HCT116 (cell line): ENCODE results near the gene CENPL. TPM values are rescaled to one million over a fixed set of nuclear protein-coding genes. Genes with fewer than 3 reads are reported as not detected.

Experiments
- ATAC-seq: fragments of 200-7000 bp; cut with Tn5 transposase; 2 replicates; pipeline ENCODE4 v1.9.1; 2020; ENCODE audit warnings: mild to moderate bottlenecking, moderate library complexity
- BruUV-seq: library from RNA; stranded (reverse); fragments of 400-500 nt; replicated peaks from 2 replicates; lab custom pipeline; 2021; lab: Mats Ljungman, UMichigan
- CTCF ChIA-PET: fragments of 300-600 bp; sonication (Branson Sonifier 250); formaldehyde crosslinking; loops from one replicate; lab custom pipeline; 2021; ENCODE audit warnings: antibody characterized with exemption; lab: Charles Lee
- POLR2A ChIA-PET: fragments of 300-600, 350-600 bp; sonication (Branson Sonifier 250); formaldehyde crosslinking; loops from one replicate; lab custom pipeline; 2021; ENCODE audit warnings: antibody characterized with exemption; lab: Charles Lee
- RAD21 ChIA-PET, 2 experiments: fragments of 300-600 bp; sonication (Branson Sonifier 250); formaldehyde crosslinking; loops; one replicate each; lab custom pipeline; 2023; ENCODE audit warnings: low total read pairs in 2 of 2; ENCODE audit not compliant: uncharacterized antibody in 2 of 2, unreplicated experiment in 2 of 2, low non-redundant PET in 1 of 2; lab: Charles Lee
- DNase-seq: peaks from one replicate; pipeline ENCODE4 v3.0.0-alpha.2; 2010; ENCODE audit warnings: low read depth, low spot score
- H2AFZ ChIP-seq: fragments of 200-600 bp; shearing (Covaris generic), sonication (generic); 2 replicates; pipeline ENCODE4 v1.6.1; 2017; ENCODE audit warnings: low read depth, mixed run types, mixed read lengths, antibody characterized with exemption, low read length; ENCODE audit not compliant: poor library complexity, severe bottlenecking
- H3K27ac ChIP-seq: 2 replicates; pipeline ENCODE4 v1.5.1; 2012; ENCODE audit warnings: low read depth, low read length
- H3K27me3 ChIP-seq: fragments of 200-600 bp; sonication (generic); 2 replicates; pipeline ENCODE4 v1.6.1; 2016; ENCODE audit warnings: mixed run types, low read length, mixed read lengths; ENCODE audit not compliant: insufficient read depth
- H3K36me3 ChIP-seq, 2 experiments: fragments of 200-500 bp in 1 of 2; fragments of 200-600 bp in 1 of 2; sonication (Bioruptor generic) in 1 of 2; sonication (generic) in 1 of 2; 2 replicates each; pipeline versions ENCODE4 v1.5.1 to v1.6.1; 2014 to 2016; ENCODE audit warnings: low read length in 2 of 2, inconsistent platforms in 1 of 2, mixed read lengths in 1 of 2, mixed run types in 1 of 2; ENCODE audit not compliant: insufficient read depth in 2 of 2, control insufficient read depth in 1 of 2
- H3K4me1 ChIP-seq, 2 experiments: fragments of 200-600 bp in 1 of 2; sonication (generic) in 1 of 2; 2 replicates each; pipeline versions ENCODE4 v1.5.1 to v1.6.1; 2012 to 2017; ENCODE audit warnings: low read length in 2 of 2, inconsistent platforms in 1 of 2, mild to moderate bottlenecking in 1 of 2, mixed read lengths in 1 of 2, mixed run types in 1 of 2, moderate library complexity in 1 of 2; ENCODE audit not compliant: insufficient read depth in 2 of 2, control insufficient read depth in 1 of 2
- H3K4me2 ChIP-seq: fragments of 200-600 bp; sonication (generic); 2 replicates; pipeline ENCODE4 v1.6.1; 2017; ENCODE audit warnings: mixed run types, low read length, mixed read lengths
- H3K4me3 ChIP-seq, 2 experiments: fragments of 200-600 bp in 1 of 2; sonication (generic) in 1 of 2; replicated peaks in 1 of 2; 2 replicates each; pipeline ENCODE4 v1.5.1; 2011 to 2016; ENCODE audit warnings: low read length in 2 of 2, control low read depth in 1 of 2, low read depth in 1 of 2, mild to moderate bottlenecking in 1 of 2, mixed read lengths in 1 of 2, mixed run types in 1 of 2
- H3K79me2 ChIP-seq: fragments of 200-600 bp; sonication (generic); 2 replicates; pipeline ENCODE4 v1.6.1; 2017; ENCODE audit warnings: mild to moderate bottlenecking, mixed run types, low read length, moderate library complexity, mixed read lengths; ENCODE audit not compliant: insufficient read depth
- H3K9ac ChIP-seq: fragments of 200-600 bp; sonication (generic); 2 replicates; pipeline ENCODE4 v1.6.1; 2016; ENCODE audit warnings: low read length, mixed read lengths
- H3K9me2 ChIP-seq: fragments of 200-600 bp; sonication (generic), shearing (Covaris generic); 2 replicates; pipeline ENCODE4 v1.6.1; 2017; ENCODE audit warnings: mixed run types, mild to moderate bottlenecking, moderate library complexity; ENCODE audit not compliant: insufficient read depth
- H3K9me3 ChIP-seq, 2 experiments: fragments of 200-500 bp in 1 of 2; fragments of 200-600 bp in 1 of 2; sonication (Bioruptor generic) in 1 of 2; sonication (generic) in 1 of 2; 2 replicates each; pipeline ENCODE4 v1.6.1; 2014 to 2017; ENCODE audit warnings: low read length in 2 of 2, mixed read lengths in 2 of 2, inconsistent platforms in 1 of 2, low read depth in 1 of 2, mild to moderate bottlenecking in 1 of 2, mixed run types in 1 of 2, moderate library complexity in 1 of 2; ENCODE audit not compliant: control insufficient read depth in 1 of 2, insufficient read depth in 1 of 2
- H4K20me1 ChIP-seq: fragments of 200-600 bp; sonication (generic), shearing (Covaris generic); 2 replicates; pipeline ENCODE4 v1.6.1; 2017; ENCODE audit warnings: mixed run types, mild to moderate bottlenecking, moderate library complexity; ENCODE audit not compliant: insufficient read depth
- CEBPB ChIP-seq: IDR thresholded peaks from 2 replicates; pipeline ENCODE4 v1.6.1; 2012; ENCODE audit warnings: low read depth
- EGR1 ChIP-seq: IDR thresholded peaks from 2 replicates; pipeline ENCODE4 v1.6.1; 2012; ENCODE audit warnings: low read depth
- ELF1 ChIP-seq: IDR thresholded peaks from 2 replicates; pipeline ENCODE4 v1.6.1; 2012; ENCODE audit warnings: low read depth, borderline replicate concordance
- EZH2 ChIP-seq: fragments of 200-600 bp; sonication (generic); IDR thresholded peaks from 2 replicates; pipeline ENCODE4 v1.6.1; 2017; ENCODE audit warnings: antibody characterized with exemption, mixed run types
- EZH2phosphoT487 ChIP-seq: fragments of 200-600 bp; IDR thresholded peaks from 2 replicates; pipeline ENCODE4 v1.6.1; 2018; ENCODE audit warnings: antibody characterized with exemption, borderline replicate concordance
- FOSL1 ChIP-seq: IDR thresholded peaks from 2 replicates; pipeline ENCODE4 v1.6.1; 2012; ENCODE audit warnings: low read depth
- POLR2A ChIP-seq: IDR thresholded peaks from 2 replicates; pipeline ENCODE4 v1.7.0; 2011; ENCODE audit warnings: borderline replicate concordance; ENCODE audit not compliant: insufficient read depth, insufficient read length; ENCODE audit errors: extremely low read depth
- POLR2AphosphoS5 ChIP-seq: IDR thresholded peaks from 2 replicates; pipeline ENCODE4 v1.6.1; 2011; ENCODE audit warnings: mild to moderate bottlenecking, low read depth, low read length, moderate library complexity
- RAD21 ChIP-seq: IDR thresholded peaks from 2 replicates; pipeline ENCODE4 v1.6.1; 2012; ENCODE audit warnings: low read depth, mild to moderate bottlenecking
- SIN3A ChIP-seq: IDR thresholded peaks from 2 replicates; pipeline ENCODE4 v1.6.1; 2012; ENCODE audit warnings: low read depth
- SP1 ChIP-seq: IDR thresholded peaks from 2 replicates; pipeline ENCODE4 v1.6.1; 2012; ENCODE audit warnings: low read depth
- SRF ChIP-seq: IDR thresholded peaks from 2 replicates; pipeline ENCODE4 v1.6.1; 2012; ENCODE audit warnings: low read depth
- TCF7L2 ChIP-seq: IDR thresholded peaks from 2 replicates; pipeline ENCODE4 v1.7.0; 2011; ENCODE audit warnings: borderline replicate concordance, inconsistent platforms; ENCODE audit not compliant: insufficient read depth, insufficient read length; ENCODE audit errors: extremely low read depth
- YY1 ChIP-seq: IDR thresholded peaks from 2 replicates; pipeline ENCODE4 v1.6.1; 2011; ENCODE audit warnings: low read length, low read depth, moderate library complexity, mild to moderate bottlenecking; ENCODE audit not compliant: insufficient replicate concordance; ENCODE audit errors: extremely low read depth
- ZFX ChIP-seq: fragments of 450-650 bp; IDR thresholded peaks from 2 replicates; pipeline ENCODE4 v1.6.1; 2017
- ZNF274 ChIP-seq: fragments of 200-500 bp; sonication (Bioruptor generic); IDR thresholded peaks from 2 replicates; pipeline ENCODE4 v1.6.1; 2014; ENCODE audit warnings: mild to moderate bottlenecking, low read depth, low read length, inconsistent platforms
- intact Hi-C: fragments of 100-400 bp; cut with micrococcal nuclease; formaldehyde crosslinking; loops from 2 replicates; pipeline ENCODE4 v1.10.0; 2022
- total RNA-seq: library from RNA; stranded (reverse); gene quantifications from one replicate; pipeline ENCODE4 v1.2.1, GENCODE V29; 2021; ENCODE audit not compliant: unreplicated experiment
- TF ChIP-seq, protein P1 (sequence below): IDR thresholded peaks from 2 replicates; pipeline ENCODE4 v1.6.1; 2012; ENCODE audit warnings: low read depth
- TF ChIP-seq, protein P2 (sequence below): IDR thresholded peaks from 2 replicates; pipeline ENCODE4 v1.6.1; 2012
- TF ChIP-seq, protein P3 (sequence below): IDR thresholded peaks from 2 replicates; pipeline ENCODE4 v1.6.1; 2011; ENCODE audit warnings: mild to moderate bottlenecking, low read length, moderate library complexity; ENCODE audit not compliant: insufficient replicate concordance; ENCODE audit errors: extremely low read depth
- TF ChIP-seq, protein P4 (sequence below), 3 experiments: fragments of 200-600 bp in 1 of 3; sonication (generic) in 1 of 3; IDR thresholded peaks in 2 of 3; conservative IDR thresholded peaks in 1 of 3; 2 replicates each; pipeline ENCODE4 v1.5.1; 2012 to 2017; ENCODE audit warnings: low read depth in 2 of 3, low read length in 2 of 3, antibody characterized with exemption in 1 of 3, borderline replicate concordance in 1 of 3, control low read depth in 1 of 3, mild to moderate bottlenecking in 1 of 3, mixed read lengths in 1 of 3, mixed run types in 1 of 3, moderate library complexity in 1 of 3; ENCODE audit not compliant: insufficient read depth in 1 of 3

CENPL gene
- total RNA-seq, 1 experiment from 2014 or later, result 20.3 TPM

DNA sequence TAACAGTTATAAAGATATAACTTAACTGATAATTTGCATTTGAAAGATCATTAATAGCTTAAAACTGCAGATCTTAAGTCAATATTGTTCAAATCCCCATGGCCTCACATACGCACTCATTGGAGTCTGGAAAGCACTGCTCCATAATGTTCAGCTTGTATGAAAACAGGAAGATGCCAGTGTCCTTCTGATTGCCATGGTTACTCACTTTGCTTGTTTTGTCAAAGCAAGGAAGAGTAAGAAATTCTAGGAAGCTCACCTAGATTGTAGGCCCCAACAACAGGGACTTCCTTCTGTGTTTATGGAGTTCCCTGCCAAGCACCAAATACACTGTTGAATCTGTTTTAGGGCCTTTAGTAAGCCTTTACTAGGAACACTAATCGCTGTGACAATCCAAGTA, 32.2 kb upstream of the CENPL start (continued):
- TF ChIP-seq SP1 (no peak), ZNF274 (no peak), POLR2A (no peak), EZH2phosphoT487 (no peak), EGR1 (no peak), RAD21 (no peak)
- TF ChIP-seq, protein P1, sequence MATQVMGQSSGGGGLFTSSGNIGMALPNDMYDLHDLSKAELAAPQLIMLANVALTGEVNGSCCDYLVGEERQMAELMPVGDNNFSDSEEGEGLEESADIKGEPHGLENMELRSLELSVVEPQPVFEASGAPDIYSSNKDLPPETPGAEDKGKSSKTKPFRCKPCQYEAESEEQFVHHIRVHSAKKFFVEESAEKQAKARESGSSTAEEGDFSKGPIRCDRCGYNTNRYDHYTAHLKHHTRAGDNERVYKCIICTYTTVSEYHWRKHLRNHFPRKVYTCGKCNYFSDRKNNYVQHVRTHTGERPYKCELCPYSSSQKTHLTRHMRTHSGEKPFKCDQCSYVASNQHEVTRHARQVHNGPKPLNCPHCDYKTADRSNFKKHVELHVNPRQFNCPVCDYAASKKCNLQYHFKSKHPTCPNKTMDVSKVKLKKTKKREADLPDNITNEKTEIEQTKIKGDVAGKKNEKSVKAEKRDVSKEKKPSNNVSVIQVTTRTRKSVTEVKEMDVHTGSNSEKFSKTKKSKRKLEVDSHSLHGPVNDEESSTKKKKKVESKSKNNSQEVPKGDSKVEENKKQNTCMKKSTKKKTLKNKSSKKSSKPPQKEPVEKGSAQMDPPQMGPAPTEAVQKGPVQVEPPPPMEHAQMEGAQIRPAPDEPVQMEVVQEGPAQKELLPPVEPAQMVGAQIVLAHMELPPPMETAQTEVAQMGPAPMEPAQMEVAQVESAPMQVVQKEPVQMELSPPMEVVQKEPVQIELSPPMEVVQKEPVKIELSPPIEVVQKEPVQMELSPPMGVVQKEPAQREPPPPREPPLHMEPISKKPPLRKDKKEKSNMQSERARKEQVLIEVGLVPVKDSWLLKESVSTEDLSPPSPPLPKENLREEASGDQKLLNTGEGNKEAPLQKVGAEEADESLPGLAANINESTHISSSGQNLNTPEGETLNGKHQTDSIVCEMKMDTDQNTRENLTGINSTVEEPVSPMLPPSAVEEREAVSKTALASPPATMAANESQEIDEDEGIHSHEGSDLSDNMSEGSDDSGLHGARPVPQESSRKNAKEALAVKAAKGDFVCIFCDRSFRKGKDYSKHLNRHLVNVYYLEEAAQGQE, result no peak
- TF ChIP-seq, protein P2, sequence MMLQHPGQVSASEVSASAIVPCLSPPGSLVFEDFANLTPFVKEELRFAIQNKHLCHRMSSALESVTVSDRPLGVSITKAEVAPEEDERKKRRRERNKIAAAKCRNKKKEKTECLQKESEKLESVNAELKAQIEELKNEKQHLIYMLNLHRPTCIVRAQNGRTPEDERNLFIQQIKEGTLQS, result no peak

DNA sequence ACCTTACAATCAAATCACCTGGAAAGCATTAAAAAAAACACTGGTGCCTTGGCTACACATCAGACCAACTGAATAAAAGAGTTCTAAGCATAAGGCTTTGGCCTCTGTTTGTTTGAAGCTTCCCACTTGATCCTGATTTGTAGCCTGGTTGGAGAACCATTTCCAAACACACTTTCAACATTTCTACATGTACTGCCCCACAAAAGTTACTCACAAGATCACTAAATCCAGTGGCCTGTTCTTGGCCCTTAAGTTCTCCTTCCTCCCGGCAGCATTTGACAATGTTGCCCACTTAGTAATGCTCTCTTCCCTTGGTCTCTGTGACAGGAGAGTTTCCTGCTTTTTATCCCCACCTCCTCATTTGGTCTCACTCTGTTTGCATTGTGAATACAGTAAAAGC, 31.3 kb upstream of the CENPL start:
- H3K27ac ChIP-seq, result no peak overlapping the region
- H3K9me2 ChIP-seq, result no peaks in the 10 kb centered on the region
- no peak overlapping the region for H3K4me2 ChIP-seq
- ChIA-PET CTCF (no interaction called here), RAD21 (no interaction called here), POLR2A (no interaction called here)
- H3K9ac ChIP-seq, result no peak overlapping the region
- DNase-seq (no peak), ATAC-seq (no peak)
- intact Hi-C loops, result no loop called here
- H3K79me2 ChIP-seq, result no peaks in the 10 kb centered on the region
- no peak overlapping the region for H3K4me3 ChIP-seq
- no peak overlapping the region for H2AFZ ChIP-seq
- H3K27me3 ChIP-seq, result no peaks in the 10 kb centered on the region
- no peaks in the 10 kb centered on the region; the same call in 1 of the 2 replicates for H4K20me1 ChIP-seq
- H3K4me1 ChIP-seq, result no peaks in the 10 kb centered on the region
- H3K9me3 ChIP-seq, result no peaks in the 10 kb centered on the region
- no TSS peak for BruUV-seq
- peaks cover 3 to 17% of the 10 kb centered on the region in 2 experiments; a peak in 2 of 4 replicates for H3K36me3 ChIP-seq
- no peak for TF ChIP-seq EZH2phosphoT487
- TF ChIP-seq YY1, result no peak
- no peak for TF ChIP-seq EZH2
- TF ChIP-seq POLR2AphosphoS5, result no peak
- TF ChIP-seq, protein P3, sequence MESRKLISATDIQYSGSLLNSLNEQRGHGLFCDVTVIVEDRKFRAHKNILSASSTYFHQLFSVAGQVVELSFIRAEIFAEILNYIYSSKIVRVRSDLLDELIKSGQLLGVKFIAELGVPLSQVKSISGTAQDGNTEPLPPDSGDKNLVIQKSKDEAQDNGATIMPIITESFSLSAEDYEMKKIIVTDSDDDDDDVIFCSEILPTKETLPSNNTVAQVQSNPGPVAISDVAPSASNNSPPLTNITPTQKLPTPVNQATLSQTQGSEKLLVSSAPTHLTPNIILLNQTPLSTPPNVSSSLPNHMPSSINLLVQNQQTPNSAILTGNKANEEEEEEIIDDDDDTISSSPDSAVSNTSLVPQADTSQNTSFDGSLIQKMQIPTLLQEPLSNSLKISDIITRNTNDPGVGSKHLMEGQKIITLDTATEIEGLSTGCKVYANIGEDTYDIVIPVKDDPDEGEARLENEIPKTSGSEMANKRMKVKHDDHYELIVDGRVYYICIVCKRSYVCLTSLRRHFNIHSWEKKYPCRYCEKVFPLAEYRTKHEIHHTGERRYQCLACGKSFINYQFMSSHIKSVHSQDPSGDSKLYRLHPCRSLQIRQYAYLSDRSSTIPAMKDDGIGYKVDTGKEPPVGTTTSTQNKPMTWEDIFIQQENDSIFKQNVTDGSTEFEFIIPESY, result no peak
- TF ChIP-seq TCF7L2, result no peak
- TF ChIP-seq, protein P4, sequence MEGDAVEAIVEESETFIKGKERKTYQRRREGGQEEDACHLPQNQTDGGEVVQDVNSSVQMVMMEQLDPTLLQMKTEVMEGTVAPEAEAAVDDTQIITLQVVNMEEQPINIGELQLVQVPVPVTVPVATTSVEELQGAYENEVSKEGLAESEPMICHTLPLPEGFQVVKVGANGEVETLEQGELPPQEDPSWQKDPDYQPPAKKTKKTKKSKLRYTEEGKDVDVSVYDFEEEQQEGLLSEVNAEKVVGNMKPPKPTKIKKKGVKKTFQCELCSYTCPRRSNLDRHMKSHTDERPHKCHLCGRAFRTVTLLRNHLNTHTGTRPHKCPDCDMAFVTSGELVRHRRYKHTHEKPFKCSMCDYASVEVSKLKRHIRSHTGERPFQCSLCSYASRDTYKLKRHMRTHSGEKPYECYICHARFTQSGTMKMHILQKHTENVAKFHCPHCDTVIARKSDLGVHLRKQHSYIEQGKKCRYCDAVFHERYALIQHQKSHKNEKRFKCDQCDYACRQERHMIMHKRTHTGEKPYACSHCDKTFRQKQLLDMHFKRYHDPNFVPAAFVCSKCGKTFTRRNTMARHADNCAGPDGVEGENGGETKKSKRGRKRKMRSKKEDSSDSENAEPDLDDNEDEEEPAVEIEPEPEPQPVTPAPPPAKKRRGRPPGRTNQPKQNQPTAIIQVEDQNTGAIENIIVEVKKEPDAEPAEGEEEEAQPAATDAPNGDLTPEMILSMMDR (IDR thresholded peaks at IDR 0.05 in 2 of 3, conservative IDR thresholded peaks at IDR 0.05 in 1 of 3; ENCODE audit: borderline replicate concordance in 1 of 3, insufficient read depth in 1 of 3, low read depth in 2 of 3, low read length in 2 of 3), result no peak
- TF ChIP-seq SIN3A, result no peak
- TF ChIP-seq ZFX, result no peak
- no peak for TF ChIP-seq SRF
- TF ChIP-seq ZNF274, result no peak
- TF ChIP-seq ELF1, result no peak
- no peak for TF ChIP-seq CEBPB
- no peak for TF ChIP-seq FOSL1
